ENCODE results near the gene RASL11A.
A peak's percentile ranks its signal among the peaks of the same experiment; 100 is the strongest.
"Not testable (repeated sequence)": the region's sequence is repeated elsewhere in the genome, so short reads cannot be mapped to it uniquely, and the experiment has no call there.

The RASL11A gene, protein sequence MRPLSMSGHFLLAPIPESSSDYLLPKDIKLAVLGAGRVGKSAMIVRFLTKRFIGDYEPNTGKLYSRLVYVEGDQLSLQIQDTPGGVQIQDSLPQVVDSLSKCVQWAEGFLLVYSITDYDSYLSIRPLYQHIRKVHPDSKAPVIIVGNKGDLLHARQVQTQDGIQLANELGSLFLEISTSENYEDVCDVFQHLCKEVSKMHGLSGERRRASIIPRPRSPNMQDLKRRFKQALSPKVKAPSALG

DNA sequence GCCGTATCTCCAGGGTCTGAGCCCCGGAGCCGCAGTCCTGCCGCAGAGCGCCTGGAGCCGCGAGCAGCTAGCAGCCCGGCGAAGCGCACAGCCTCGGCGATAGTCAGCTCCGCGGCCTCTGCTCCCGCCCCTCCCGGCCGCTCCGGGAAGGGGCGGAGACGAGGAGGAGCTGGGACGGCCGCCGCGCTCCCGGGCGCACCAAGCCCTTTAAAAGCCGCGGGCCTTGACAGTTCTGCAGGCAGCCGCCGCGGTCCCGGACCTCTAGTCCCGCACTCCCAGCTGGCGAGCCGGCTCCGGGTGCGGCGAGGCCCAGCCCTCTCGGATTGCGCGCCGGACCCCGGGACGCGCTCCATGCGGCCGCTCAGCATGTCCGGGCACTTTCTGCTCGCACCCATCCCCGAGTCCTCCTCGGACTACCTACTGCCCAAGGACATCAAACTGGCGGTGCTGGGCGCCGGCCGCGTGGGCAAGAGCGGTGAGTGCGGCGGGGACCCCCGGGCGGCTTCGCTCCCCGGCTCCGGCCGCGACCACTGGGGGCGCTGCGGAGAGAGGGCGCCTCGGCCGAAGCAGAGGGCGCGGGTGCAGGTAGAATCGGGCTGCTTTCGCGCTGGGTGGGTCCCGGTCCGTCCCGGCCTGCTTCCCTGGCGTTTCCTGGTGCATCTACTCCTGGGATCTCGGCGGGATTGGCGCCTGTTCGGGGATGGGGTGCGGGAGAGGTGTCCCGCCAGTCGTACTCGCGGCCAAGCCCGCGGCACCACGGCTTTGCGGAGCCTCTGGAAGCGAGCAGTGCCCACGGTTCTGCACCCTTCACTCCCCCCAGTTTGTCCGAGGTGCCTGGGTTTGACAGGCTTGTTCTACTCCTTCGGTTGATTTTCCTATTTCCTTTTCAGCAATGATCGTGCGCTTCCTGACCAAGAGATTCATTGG lies at the start of gene RASL11A:
Gene RASL11A (plus strand): TSS at position 237 of the 927 bp plus-strand sequence. CDS start 115 bp downstream, at position 352.
- DNase-seq: peak; percentile 88

DNA sequence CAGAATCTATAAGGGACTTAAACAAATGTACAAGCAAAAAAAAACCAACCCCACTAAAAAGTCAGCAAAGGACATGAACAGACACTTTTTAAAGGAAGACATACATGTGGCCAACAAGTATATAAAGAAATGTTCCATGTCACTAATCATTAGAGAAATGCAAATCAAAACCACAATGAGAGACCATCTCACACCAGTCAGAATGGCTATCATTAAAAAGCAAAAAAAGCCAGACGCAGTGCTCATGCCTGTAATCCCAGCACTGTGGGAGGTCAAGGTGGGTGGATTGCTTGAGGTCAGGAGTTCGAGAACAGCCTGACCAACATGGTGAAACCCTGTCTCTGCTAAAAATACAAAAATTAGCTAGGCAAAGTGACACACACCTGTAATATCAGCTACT lies 48.5 kb upstream of the RASL11A start:
- not testable (repeated sequence) for DNase-seq

DNA sequence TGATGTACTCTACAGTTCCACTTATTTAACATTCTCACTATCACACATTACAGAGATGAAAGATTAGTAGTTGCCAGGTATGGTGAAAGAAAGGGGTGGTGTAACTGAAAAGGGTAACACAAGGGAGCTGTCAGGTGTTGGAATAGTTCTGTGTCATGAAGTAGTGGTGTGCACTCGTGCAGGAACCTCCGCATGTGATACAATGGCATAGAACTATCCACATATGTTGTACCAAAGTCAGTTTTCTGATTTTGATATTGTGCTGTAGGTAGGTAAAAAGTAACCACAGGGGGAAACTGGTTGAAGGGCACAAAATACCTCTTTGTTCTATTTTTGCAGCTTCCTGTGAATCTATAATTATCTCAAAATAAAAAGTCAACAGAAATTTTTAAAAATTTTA lies 43.6 kb upstream of the RASL11A start:
- DNase-seq: no peak

DNA sequence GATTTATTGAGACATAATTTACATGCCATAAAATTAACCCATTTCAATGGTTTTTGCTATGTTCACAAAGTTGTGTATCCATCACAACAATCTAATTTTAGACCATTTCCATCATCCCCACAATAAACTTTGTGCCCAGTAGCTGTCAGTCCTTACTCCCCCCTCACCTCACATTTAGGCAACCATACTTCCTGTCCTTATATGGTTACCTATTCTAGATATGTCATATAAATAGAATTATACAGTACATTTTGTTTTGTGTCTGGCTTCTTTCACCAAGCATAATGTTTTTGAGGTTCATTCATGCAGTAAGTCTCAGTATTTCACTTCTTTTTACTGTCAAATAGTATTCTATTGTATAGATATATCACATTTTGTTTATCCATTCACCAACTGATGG lies 42.5 kb upstream of the RASL11A start:
- DNase-seq: no peak

DNA sequence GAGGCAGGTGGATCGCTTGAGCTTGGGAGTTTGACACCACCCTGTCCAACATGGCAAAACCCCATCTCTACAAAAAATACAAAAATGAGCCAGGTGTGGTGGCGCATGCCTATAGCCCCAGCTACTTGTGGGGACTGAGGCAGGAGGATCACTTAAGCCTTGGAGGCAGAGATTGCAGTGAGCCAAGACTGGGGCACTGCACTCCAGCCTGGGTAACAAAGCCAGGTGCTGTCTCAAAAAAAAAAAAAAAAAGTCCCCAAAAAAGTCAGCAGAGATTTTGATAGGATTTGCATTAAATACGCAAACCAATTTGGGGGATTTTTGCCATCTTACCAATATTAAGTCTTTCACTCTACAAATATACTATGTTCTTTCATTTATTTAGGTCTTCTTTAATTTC lies 41.0 kb upstream of the RASL11A start:
- no peak for DNase-seq

DNA sequence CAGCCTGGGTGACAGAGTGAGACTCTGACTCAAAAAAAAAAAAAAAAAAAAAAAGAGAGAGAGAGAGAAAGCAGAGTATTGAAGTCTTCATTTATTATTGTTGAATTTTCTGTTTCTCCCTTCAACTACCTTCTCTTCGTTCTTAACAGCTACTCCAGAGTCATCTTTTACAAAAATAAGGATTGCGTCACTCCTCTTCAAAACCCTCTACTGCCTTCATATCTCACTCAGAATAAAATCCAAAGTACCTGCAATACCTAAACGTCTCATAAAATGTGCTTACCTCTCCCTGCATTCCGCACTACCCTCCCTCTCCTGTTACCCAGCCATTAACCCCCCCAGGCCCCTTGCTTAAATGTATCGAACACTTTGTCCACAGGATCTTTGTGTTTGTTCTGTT lies 36.7 kb upstream of the RASL11A start:
- no peak for DNase-seq

DNA sequence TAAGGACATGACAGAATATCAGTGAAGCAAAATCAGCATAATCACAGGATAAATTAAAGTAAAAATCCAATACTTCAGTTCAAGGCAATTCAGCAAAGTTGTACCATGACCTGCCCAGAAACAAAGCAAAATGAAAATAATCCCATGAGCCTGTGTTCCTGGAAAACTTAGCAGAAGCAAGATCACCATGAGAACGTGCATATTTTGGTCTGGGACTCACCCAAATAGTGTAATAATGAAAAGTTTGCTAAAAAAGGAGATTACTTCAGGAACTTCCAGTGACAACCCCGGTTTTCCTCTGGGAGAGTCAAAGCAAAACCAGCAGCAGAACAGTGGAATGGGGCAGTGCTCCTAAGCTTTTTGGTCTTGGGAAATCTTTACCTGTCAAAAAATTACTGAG lies 34.2 kb upstream of the RASL11A start:
- no peak for DNase-seq

DNA sequence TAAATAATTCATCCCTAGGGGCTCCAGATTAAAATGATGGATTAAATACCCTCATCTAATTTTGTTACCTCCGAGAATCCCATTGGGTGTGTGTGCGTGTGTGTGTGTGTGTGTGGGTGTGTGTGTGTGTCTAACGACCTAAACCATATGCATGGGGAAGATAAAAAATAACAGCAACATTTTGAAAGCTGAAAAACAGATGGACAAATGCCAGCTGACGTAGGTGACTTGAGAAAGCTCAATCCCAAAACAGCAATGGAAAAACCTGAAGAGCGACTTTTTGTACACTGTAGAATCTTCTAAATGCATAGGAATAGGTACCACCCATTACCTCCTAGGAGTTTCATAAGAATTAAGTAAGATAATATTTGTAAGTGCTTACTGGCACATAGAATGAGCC lies 27.9 kb upstream of the RASL11A start:
- peak; percentile 67 for DNase-seq

DNA sequence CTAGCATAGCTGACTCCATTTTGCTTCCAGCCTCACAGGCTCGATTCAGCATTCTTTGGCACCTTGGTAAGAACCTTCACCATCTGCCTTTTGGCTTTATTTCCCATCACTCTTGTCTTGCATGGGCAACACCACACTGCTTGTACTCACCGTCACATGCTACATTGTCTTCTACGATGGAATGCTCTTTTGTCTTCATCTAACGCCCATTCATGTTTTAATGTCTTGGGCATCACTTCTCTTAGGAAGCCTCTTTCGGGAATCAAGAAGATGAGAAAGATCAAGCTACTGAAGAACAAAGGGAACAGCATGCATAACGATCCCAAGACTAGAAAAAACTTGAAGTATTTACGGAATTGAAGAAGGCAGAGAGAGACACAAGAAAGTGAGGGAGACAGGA lies 25.0 kb upstream of the RASL11A start:
- DNase-seq: no peak

DNA sequence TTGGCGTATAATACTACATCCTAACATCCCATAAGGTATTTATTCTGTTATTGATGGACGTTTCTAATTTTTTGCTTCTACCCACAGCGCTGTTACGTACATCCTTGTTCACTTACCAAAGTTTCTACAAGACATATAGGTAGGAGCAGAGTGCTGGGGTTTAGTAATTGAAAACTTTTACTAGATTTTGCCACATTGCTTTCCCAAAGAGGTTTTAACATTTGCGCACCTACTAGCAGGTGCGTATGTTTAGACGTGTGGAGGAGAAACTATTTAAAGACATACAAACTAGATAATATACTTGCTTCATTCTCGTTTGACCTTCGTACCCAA lies 19.8 kb upstream of the RASL11A start:
- peak; percentile 15 for DNase-seq

DNA sequence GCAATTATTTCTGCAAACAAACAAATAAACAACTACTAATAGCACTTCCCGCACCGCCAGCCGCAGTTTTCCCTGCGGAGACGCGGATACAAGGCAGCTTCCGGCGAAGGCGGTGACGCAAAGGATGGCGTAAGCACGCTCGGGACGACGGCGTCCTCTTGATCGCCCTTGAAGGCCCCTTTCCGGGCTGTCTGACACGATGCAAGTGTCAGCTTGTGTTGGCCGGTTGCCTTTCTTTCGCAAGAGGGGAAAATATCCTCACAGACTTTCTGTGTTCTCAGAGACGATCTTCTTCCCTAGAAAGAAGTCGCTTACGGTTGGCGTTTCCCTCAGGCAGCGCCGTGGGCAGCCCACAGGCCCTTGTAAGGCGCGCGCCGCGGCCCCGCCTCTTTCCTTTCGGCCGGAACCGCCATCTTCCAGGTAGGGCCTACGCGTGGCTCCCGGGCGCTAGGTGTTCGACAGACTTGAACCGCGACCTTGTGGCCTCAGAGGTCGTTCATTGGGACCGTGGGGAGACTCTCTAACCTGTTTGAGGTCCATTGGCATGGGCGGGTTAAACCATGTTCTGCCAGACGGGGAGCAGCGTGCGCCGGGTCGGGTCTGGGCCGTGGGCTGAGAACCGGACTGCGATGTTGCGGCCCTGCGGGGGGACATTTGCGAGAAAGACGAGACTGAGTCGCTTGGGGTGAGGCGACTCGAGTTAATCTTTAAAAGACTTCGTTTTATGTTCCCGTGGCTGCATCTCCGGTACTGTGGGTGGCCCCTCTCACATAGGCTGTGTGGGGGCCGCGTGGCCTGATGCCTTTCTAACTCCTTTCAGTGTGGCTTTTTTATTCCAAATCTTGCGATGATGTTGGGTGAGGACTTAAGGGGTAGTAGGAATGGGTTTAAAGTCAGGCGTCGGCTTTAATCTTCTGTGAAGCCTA lies 19.2 kb upstream of the RASL11A start, which contains the start of gene RPL21:
Gene RPL21 (plus strand): TSS at position 393 of the 926 bp plus-strand sequence. CDS start 2,219 bp downstream, outside the sequence.
- DNase-seq: peak; percentile 97

DNA sequence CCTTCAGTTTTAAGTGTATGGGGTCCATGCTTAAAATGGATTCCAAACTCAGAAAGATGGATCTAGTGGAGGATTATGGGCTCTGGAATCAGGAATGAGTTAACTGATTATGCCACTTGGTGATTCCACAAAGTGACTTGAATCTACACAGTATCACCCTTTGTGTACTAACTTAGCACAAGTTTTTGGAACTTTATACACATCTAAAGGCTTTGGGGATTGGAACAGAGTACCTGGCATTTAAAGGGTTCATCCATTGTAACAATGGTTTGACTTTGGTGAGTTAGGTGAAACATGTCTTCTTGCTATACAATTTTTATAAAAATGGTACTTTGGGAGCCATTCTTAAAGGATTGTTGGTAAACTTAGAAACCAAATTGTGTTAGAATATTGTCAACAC lies 18.2 kb upstream of the RASL11A start:
- peak; percentile 28 for DNase-seq

DNA sequence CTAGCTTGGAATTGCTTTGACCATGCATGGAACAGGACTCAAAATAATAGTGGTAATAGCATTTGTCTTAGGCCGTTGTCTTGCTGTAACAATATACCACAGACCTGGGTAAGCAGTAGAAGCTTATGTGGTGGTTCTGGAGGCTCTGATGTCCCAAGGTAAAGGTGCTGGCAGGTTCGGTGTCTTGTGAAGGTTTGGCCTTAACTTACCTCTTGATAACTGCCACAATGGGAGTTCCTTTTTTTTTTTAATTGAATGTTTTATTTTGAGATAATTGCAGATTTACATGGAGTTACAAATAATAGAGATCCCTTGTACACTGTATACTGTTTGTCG lies 13.4 kb upstream of the RASL11A start:
- no peak for DNase-seq

DNA sequence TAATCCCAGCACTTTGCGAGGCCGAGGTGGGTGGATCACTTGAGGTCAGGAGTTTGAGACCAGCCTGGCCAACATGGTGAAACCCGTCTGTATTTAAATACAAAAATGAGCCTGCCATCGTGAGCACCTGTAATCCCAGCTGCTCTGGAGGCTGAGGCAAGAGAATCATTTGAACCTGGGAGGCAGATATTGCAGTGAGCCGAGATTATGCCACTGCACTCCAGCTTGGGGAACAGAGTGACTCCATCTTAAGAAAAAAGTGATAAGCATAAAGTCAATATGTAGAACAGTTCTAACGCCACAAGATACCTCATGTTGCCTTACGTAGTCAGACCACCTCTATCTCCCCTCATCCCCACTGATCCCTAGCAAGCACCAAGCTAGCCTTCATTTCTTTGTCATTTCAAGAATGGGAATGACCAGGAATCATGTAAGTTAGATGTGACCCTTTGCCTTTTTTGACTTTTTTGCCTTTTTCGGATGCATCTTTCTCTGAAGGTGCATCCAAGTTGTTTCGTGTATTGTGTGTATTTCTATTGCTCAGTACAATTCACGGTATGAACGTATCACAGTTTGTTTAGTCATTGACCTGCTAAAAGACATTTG lies 12.9 kb upstream of the RASL11A start:
- DNase-seq: peak; percentile 24

DNA sequence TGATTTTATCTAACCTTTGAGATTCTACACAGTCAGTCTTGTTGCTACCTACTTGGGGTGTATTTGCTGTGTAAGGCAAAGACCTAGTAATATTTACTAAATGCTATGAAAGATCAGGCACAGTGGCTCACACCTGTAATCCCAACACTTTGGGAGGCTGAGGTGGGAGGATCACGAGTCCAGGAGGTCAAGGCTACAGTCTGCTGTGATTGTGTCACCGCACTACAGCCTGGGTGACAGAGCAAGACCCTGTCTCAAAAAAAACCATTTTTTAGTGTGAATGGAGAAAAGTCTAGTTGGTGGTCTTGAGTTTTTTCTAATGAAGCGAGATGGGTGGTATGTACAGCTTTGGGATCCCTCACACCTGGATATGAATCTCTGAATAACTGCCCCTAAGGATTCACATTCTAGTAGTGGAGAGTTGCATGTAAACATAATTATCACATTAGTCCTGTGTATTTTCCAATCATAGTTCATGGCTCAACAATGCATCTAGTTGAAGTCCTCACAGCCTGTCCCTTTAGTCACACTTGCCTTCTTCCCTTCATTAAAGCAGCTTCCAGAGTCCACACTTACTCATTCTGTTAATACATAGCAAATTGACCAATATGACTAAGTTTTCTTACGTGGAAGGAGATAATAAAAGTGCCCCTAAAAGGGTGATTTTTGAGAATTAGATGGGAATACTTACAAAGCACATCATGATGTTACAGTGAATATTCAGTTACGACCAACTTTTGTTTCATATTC lies 11.8 kb upstream of the RASL11A start:
- DNase-seq: no peak

DNA sequence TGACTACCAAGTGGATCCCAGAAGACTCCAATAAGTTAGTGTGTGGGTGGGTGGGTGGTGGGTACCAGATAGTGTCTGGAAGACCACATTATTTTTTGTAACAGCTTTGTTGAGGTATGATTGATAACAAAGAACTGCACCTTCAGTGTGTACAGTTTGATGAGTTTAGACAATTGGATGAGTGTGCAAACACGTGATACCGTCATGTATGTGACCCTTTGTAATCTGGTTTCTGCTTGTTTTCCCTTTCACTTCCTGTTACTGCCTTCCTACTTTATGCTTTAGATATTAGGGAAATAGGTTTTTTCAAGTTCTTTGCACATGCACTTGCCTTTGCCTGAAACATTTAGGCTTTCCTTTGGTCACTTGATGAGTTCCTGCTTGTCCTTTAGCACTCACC lies 10.8 kb upstream of the RASL11A start:
- DNase-seq: peak; percentile 60

DNA sequence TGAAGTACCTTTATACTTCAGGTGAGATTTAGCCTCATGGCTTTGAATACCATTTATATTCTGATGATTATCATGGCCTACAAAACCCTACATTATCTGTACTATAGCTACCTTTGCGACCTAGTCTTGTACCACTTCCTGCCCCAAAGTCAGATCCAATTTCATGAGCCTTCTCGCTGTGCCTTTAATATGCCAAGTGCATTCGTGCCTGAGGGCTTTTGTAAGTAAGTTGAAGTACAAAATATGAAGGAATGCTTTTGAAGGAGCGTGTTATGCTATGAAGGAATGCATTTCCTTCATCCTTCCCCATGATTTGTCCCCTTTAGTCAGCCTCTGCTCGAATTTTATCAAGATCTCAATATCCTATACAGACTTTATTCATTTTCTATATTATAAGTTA lies 9.2 kb upstream of the RASL11A start:
- DNase-seq: no peak

DNA sequence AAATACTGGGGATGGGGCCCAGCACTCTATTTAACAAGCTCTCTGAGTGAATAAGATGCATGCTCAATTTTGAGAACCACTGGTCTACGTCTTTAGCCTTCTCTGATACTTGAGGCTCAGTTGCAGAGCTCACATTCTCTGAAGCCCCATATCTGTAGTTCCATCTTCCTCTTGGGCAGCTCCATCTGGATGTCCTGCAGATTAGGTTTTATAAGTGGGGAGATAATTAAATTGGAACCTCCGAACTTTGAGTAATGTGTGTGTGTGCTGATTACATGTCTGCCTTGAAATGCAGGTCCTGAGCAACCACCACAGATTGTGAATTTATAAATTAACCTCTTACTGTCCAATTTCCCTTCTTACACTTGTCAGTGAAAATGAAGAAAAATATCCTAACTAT lies 7.2 kb upstream of the RASL11A start:
- peak; percentile 30 for DNase-seq

DNA sequence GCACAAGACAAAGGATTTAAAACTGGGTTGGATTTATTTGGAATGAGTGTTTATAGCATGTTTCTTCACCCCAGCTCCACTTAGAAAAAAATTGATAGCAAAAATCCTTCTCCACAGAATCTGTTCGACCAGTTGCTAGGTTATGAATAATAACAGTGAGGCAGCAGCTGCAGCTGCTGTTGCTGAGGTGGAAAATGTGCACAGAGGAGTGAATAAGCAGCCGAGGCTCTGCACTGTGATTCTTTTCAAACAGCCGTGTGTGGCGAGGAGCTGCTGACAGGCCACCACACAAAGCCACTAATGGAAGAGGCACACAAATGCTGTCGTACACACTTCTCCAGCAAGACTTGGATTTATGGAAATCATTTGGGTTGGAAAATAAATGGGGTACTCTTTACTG lies 6.4 kb upstream of the RASL11A start:
- DNase-seq: no peak

DNA sequence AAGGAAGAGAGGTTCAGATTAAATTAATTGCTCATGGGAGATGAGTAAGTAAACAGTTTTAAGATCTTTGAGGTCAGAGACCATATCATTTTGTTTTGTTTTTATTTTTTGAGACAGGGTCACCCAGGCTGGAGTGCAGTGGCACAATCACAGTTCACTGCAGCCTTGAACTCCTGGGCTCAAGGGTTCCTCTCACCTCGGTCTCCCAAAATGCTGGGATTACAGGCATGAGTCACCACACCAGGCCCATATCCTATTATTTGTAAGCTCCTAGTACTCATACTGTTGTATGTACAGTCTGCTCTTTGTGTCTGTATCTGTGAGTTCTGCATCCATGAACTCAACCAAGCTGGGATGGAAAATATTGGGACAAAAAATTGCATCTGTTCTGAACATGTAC lies 6.0 kb upstream of the RASL11A start:
- no peak for DNase-seq

DNA sequence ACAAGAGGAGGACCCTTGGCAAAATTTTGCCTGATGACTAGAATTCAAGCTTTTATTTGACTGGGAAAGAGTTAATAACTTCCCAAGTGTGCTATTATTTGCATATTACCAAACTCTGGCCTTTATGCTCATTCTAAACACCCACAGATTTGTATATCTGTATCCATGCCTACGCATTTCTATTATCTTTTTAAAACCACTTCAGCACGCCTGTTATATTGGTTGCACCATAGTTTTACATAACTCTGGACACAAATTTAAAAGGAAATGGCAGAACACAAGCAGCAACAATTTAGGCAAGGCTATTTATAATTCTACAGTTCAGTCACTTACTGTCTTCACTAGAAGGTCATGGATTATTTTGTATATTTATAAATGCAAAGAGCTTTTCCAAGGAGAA lies 3.7 kb upstream of the RASL11A start:
- DNase-seq: peak; percentile 47

DNA sequence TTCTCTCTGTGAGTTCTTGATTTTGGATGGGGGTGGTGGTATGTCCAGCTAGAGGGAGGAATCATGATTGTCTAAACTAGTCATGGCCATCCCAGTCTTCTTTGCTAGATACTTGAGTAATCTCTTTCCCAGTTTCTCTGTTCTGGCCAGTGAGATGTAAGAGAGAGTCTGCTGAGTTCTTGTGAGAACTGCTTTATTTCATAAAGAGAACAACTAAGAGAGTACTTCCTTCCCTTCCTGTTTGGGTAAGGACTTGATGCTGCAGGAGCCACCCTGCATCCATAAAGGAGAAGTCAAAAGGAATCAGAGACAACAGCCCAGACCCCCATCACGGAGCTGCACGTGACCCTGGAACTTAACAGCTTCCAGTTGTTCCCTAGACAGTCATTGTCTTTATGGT lies 3.0 kb upstream of the RASL11A start:
- DNase-seq: peak; percentile 26
